ENCODE measurements around the gene LRRFIP2. TPM values are rescaled to one million over a fixed set of nuclear protein-coding genes. Genes with fewer than 3 reads are reported as not detected.

LRRFIP2 gene
- total RNA-seq, 1 experiment from 2014 or later = 67.5 TPM

DNA sequence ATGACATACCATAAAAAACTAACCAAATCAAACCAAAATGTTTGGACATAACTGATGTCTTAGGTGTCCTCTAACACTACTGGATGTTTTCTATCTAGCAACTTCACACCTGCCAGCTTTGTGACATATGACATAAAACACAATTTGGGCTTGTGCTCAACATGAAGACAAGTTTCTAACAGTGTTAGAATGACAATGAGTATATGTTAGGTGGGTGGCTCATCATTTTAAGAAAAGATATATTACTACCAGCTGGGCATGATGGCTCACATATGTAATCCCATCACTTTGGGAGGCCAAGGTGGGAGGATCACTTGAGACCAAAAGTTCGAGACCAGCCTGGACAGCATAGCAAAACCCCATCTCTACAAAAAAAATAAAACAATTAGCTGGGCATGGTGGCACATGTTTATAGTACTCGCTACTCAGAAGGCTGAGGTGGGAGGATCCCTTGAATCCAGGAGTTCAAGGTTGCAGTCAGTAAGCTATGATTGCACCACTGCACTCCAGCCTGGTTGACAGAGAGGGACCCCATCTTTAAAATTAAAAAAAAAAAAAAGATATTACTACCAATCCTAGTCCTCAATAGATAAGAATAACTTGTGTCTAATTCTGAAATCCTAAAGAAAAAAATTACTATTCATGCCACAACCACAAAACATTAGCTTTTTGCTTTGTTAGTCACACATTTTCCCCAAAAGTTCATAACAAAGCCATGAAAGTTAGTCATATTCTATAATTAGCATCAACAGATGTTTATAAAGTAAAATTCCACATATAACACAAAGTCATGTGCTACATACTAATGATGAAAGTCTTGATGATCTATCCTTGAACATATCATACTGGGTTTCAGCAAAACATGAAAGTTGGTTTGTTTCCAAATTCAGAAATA, 59.9 kb downstream of the LRRFIP2 start:
- no peaks in the 10 kb centered on the region for H3K27me3 ChIP-seq (replicated peaks)
- H3K27ac ChIP-seq = peak overlapping the region; percentile 38
- H3K36me3 ChIP-seq = peaks cover 18% of the 10 kb centered on the region
- H3K9me3 ChIP-seq (replicated peaks) = no peaks in the 10 kb centered on the region
- peaks cover 34% of the 10 kb centered on the region for H3K4me1 ChIP-seq (replicated peaks)
- H3K4me3 ChIP-seq = no peak overlapping the region
- DNase-seq (ENCODE audit: low read depth in 1 of 2, low spot score in 2 of 2) = peak in 1 of 2 experiments; percentile 53

DNA sequence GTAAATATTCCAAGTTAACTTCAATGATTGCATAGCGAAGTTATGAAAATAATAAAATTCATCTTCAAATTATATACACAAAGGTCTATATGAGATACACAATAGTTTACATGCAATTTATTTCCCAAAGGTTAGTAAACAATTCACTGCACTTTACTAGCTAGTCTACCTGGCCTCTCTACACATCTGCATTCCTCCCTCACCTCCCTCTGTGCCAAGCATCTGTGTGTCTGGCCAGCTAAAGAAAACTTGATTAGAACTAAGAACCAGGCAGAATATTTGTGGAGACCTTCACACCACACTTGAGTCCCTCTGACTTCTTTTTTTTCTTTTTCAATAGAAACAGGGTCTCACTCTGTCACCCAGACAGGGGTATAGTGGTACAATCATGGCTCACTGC, 61.4 kb downstream of the LRRFIP2 start:
- Histone ChIP-seq H3K4me1 (replicated peaks) (peaks cover 28% of the 10 kb centered on the region), H3K4me3 (no peak overlapping the region), H3K27ac (no peak overlapping the region), H3K36me3 (peaks cover 21% of the 10 kb centered on the region), H3K27me3 (replicated peaks) (no peaks in the 10 kb centered on the region), H3K9me3 (replicated peaks) (no peaks in the 10 kb centered on the region)
- no peak for DNase-seq (ENCODE audit: low read depth in 1 of 2, low spot score in 2 of 2)

DNA sequence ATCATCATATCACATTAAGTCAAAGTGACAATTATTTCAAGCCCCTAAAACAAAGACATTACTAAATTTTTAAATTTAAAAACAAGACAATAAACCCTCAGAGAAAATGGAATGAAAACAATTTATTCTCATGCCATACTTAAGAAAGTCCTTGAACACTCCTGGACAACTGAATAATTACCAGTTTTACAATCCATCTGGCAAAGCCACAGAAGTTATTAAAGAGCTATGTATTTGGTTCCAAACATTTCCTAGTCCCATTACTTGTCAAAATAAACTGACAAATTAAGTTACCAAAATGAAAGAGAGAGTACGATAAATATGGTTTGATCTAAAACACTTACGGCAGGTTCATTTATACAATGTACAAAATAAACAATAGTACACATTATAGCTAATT, 63.2 kb downstream of the LRRFIP2 start:
- no peak for DNase-seq (ENCODE audit: low read depth in 1 of 2, low spot score in 2 of 2)
- Histone ChIP-seq H3K27ac (no peak overlapping the region), H3K4me1 (replicated peaks) (peaks cover 21% of the 10 kb centered on the region)

DNA sequence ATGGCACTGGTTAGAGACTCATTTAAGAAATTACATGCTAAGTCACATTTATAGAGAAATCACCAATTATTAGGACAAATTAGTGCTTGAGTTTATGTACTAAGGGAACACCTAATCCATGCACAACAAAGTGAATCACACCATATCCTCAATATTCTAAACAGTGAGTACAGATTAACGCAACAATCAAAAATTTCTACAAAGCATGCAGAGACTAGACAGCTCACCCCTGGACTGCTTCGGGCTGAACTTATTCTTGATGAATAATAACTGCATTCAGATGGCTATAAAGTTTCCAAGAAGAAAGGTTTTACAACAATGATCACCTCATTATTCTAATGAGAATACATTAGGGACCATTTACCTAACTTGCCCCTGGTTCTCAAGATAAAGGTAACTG, 66.5 kb downstream of the LRRFIP2 start:
- H3K36me3 ChIP-seq = peaks cover 13% of the 10 kb centered on the region
- no peaks in the 10 kb centered on the region for H3K27me3 ChIP-seq (replicated peaks)
- no peak for DNase-seq (ENCODE audit: low read depth in 1 of 2, low spot score in 2 of 2)
- no peak overlapping the region for H3K4me3 ChIP-seq
- no peak overlapping the region for H3K27ac ChIP-seq
- H3K4me1 ChIP-seq (replicated peaks) = peaks cover 5% of the 10 kb centered on the region; the same call in 1 of the 2 replicates
- no peaks in the 10 kb centered on the region for H3K9me3 ChIP-seq (replicated peaks)

More for the DNA sequence above, 63.2 kb downstream of the LRRFIP2 start:
- peaks cover 22% of the 10 kb centered on the region for H3K36me3 ChIP-seq
- H3K4me3 ChIP-seq = no peak overlapping the region
- no peaks in the 10 kb centered on the region for H3K9me3 ChIP-seq (replicated peaks)
- H3K27me3 ChIP-seq (replicated peaks) = no peaks in the 10 kb centered on the region

DNA sequence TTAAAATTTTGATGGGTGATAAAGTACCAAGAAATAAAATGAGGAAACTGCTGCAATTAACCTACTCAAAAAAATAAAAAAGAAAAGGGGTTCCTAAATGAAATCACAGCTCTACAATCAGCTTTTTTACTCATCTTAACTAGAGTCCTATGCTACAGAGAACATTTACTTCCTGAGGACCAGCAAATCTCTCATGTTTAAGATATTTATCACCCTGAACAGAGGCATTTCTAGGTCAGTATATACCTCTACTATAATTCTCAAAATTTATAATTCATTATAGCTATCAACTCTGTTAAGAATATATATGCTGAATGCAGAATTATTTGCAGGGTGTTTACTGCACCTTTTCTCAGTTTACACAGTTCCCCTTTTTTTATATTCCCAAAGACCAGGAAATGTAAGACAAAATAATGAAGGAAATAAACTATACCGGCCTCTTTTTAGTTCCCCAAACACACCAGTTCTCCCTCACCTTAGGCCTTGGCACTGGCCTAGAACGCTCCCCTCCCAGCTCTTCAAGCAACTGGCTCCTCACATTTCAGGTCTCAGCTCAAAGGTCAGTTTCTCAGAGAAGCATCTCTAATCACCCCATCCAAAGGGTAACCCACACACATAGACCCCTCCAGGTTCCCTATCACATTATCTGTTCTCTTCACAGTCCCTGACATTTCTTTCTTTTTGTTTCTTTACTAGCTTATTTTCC, 71.1 kb downstream of the LRRFIP2 start:
- Histone ChIP-seq H3K27ac (no peak overlapping the region), H3K36me3 (peaks cover 9% of the 10 kb centered on the region; the same call in 1 of the 2 replicates), H3K27me3 (replicated peaks) (no peaks in the 10 kb centered on the region), H3K4me1 (replicated peaks) (no peaks in the 10 kb centered on the region), H3K4me3 (no peak overlapping the region), H3K9me3 (replicated peaks) (no peaks in the 10 kb centered on the region)
- no peak for DNase-seq (ENCODE audit: low read depth in 1 of 2, low spot score in 2 of 2)

DNA sequence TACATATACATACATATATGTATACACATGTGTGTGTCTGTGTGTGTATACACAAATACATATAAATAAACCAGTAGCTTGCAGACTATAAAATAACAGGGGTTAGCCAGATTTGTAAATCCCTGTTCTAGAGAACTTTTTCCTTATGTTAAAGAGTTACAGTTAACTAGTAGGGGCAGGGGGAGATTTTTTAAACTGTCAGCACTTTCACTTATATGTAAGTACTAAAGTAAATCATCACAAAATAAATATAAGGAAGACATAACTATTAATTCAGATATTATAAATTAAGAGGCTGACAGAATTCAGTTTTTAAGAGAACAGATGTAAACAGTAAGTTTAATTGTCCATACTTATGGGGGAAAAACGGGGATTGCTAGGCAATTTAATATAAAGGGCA, 74.0 kb downstream of the LRRFIP2 start:
- DNase-seq (ENCODE audit: low read depth in 1 of 2, low spot score in 2 of 2) = no peak
- no peaks in the 10 kb centered on the region for H3K9me3 ChIP-seq (replicated peaks)

DNA sequence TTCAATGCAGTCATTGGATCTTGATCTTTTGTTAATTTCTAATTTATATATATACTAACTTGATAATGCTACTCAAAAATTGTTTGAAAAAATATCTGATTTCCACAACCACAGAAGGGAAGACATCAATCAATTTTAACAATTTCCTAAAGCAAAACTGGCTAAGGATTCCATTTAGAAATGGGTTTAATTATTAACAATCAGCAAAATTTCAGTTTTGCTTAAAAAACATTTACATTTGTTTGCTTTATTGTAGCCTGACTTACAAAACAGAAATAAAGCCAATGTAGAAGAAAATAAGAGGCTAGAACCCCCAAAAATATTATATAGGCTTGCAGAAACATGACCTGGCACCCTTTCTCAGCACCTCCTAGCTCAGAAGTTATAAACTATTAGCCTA, 74.9 kb downstream of the LRRFIP2 start:
- Histone ChIP-seq H3K4me3 (no peak overlapping the region), H3K36me3 (peaks cover 23% of the 10 kb centered on the region), H3K27me3 (replicated peaks) (no peaks in the 10 kb centered on the region), H3K27ac (no peak overlapping the region), H3K9me3 (replicated peaks) (no peaks in the 10 kb centered on the region), H3K4me1 (replicated peaks) (peaks cover 22% of the 10 kb centered on the region)
- DNase-seq (ENCODE audit: low read depth in 1 of 2, low spot score in 2 of 2) = no peak

More for the DNA sequence above, 74.0 kb downstream of the LRRFIP2 start:
- no peak overlapping the region for H3K27ac ChIP-seq
- no peaks in the 10 kb centered on the region for H3K27me3 ChIP-seq (replicated peaks)
- no peak overlapping the region for H3K4me3 ChIP-seq
- H3K4me1 ChIP-seq (replicated peaks) = peaks cover 22% of the 10 kb centered on the region
- peaks cover 17% of the 10 kb centered on the region for H3K36me3 ChIP-seq

DNA sequence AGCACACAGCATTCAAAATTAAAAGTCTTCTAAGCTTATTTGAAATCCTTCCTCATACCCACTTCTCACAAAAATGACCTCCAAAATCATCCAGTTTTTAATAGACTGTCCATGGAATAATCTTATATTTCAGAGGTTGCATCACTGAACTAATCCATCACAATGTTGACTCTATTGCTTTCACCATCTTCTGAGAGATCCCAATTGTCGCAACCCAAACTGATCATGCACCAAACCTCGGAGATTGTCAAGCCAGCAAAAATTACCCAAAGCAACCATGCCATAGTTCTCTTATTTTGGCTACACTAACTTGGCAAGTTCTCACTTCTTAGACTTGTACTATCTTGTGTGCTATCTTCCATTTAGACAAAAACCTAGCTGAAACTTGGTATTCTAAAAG, 75.5 kb downstream of the LRRFIP2 start:
- Histone ChIP-seq H3K27me3 (replicated peaks) (no peaks in the 10 kb centered on the region), H3K4me1 (replicated peaks) (peaks cover 22% of the 10 kb centered on the region), H3K27ac (no peak overlapping the region), H3K9me3 (replicated peaks) (no peaks in the 10 kb centered on the region), H3K4me3 (no peak overlapping the region), H3K36me3 (peaks cover 26% of the 10 kb centered on the region)
- DNase-seq (ENCODE audit: low read depth in 1 of 2, low spot score in 2 of 2) = no peak

DNA sequence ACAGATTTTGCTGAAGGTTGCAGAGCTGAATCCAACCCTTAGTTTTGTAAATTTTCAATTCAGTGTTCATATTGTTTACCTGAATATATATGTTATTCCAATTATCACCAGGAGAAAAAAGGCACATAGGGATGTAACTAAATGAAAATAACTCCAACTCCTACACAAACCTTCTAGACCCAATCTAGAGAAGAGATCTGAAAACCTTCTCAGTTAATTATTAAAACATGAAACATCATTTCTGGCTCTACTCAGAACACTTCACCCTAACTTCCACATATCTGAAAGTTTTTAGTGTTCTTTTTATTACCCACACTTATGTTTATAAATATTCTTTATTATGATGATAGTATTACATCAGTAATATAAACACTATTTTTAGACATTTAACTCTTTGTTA, 76.6 kb downstream of the LRRFIP2 start:
- DNase-seq (ENCODE audit: low read depth in 1 of 2, low spot score in 2 of 2) = no peak
- H3K27ac ChIP-seq = no peak overlapping the region

DNA sequence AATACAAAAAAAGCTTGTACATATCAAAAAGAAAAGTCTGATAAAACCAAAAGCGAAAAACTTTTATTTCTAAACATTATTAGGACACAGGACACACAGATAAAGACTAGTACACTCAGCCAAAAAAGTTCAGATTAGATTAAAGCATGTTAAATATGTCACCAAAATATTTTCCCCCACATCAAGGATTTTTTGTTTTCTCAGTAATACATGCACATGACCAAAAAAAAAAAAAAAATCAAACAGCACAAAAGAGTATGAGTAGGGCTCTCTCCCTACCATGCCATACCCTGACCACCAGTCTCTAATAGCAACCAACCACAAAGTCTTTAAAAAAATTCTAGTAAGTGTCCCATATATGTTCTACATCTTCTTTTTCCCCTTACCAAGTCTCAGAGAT, 77.4 kb downstream of the LRRFIP2 start:
- DNase-seq (ENCODE audit: low read depth in 1 of 2, low spot score in 2 of 2) = peak in 1 of 2 experiments; percentile 18
- peak overlapping the region; percentile 43 for H3K27ac ChIP-seq

More for the DNA sequence above, 76.6 kb downstream of the LRRFIP2 start:
- peaks cover 22% of the 10 kb centered on the region for H3K4me1 ChIP-seq (replicated peaks)
- H3K27me3 ChIP-seq (replicated peaks) = no peaks in the 10 kb centered on the region
- H3K36me3 ChIP-seq = peaks cover 35% of the 10 kb centered on the region
- H3K9me3 ChIP-seq (replicated peaks) = no peaks in the 10 kb centered on the region
- no peak overlapping the region for H3K4me3 ChIP-seq

DNA sequence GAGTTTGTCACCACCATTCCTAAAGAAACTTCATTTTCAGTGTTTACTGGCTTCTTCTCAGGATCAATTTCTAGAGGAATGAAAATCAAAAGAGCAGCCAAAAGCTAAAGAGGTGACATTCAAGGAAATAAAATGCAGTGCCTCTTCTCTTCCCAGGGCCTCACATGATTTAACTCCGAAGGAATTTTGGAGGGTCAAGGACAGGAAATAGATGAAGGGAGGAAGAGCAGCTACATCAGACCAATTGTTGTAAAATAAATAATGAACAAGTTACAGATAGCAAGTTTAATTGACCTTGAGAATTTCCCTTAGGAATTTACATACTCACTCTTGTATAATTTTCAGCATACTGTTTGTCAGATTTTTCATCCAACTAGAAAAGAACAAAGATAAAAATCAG, 78.1 kb downstream of the LRRFIP2 start:
- H3K27ac ChIP-seq = peak overlapping the region; percentile 43
- no peaks in the 10 kb centered on the region for H3K9me3 ChIP-seq (replicated peaks)
- peaks cover 22% of the 10 kb centered on the region for H3K4me1 ChIP-seq (replicated peaks)
- H3K36me3 ChIP-seq = peaks cover 44% of the 10 kb centered on the region
- no peak overlapping the region for H3K4me3 ChIP-seq
- DNase-seq (ENCODE audit: low read depth in 1 of 2, low spot score in 2 of 2) = peak in 1 of 2 experiments; percentile 72
- H3K27me3 ChIP-seq (replicated peaks) = no peaks in the 10 kb centered on the region

More for the DNA sequence above, 77.4 kb downstream of the LRRFIP2 start:
- no peak overlapping the region for H3K4me3 ChIP-seq
- H3K27me3 ChIP-seq (replicated peaks) = no peaks in the 10 kb centered on the region
- peaks cover 22% of the 10 kb centered on the region for H3K4me1 ChIP-seq (replicated peaks)
- H3K9me3 ChIP-seq (replicated peaks) = no peaks in the 10 kb centered on the region
- H3K36me3 ChIP-seq = peaks cover 41% of the 10 kb centered on the region

DNA sequence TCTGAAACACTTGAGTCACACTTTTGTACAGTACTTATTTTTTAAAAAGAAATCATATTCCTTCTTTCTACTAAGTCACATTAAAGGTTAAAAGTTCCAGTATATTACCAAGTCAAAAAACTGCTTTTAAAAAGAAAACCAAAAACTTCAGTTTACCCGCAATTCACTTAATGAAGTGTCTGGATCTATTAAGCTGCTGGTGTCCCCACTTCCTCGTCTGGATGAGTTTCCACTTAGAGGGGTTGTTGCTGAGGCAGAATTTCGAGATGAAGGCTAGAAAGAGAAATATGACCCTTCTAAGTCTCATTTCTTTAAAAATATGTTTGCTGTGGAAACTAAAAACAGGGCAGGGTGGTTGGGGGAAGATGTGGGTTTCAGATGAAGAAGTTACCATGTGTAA, 79.7 kb downstream of the LRRFIP2 start:
- peaks cover 22% of the 10 kb centered on the region for H3K4me1 ChIP-seq (replicated peaks)
- peaks cover 59% of the 10 kb centered on the region for H3K36me3 ChIP-seq
- no peak overlapping the region for H3K4me3 ChIP-seq
- no peak overlapping the region for H3K27ac ChIP-seq
- DNase-seq (ENCODE audit: low read depth in 1 of 2, low spot score in 2 of 2) = no peak
- no peaks in the 10 kb centered on the region for H3K9me3 ChIP-seq (replicated peaks)
- no peaks in the 10 kb centered on the region for H3K27me3 ChIP-seq (replicated peaks)

DNA sequence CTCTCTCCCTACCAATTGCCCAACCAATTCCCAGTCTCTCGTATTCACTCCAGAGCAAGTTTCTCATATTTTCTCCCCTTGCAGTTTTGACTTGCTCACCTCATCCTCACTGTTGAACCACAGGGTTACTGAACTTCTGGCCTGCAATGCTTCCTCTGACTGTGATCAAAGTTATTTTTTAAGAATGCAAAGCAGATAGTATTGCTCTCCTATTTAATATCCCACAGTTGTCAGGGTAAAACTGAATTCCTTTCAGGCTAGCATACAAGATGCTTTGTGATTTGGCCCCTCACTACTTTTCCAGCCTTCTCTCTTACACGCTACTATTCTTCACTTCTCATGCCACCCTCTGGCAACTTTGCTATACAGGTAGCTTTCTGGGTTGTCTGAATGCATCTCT, 80.9 kb downstream of the LRRFIP2 start:
- Histone ChIP-seq H3K4me3 (no peak overlapping the region), H3K27me3 (replicated peaks) (no peaks in the 10 kb centered on the region), H3K4me1 (replicated peaks) (peaks cover 22% of the 10 kb centered on the region), H3K36me3 (peaks cover 61% of the 10 kb centered on the region), H3K27ac (no peak overlapping the region), H3K9me3 (replicated peaks) (no peaks in the 10 kb centered on the region)
- DNase-seq (ENCODE audit: low read depth in 1 of 2, low spot score in 2 of 2) = no peak

DNA sequence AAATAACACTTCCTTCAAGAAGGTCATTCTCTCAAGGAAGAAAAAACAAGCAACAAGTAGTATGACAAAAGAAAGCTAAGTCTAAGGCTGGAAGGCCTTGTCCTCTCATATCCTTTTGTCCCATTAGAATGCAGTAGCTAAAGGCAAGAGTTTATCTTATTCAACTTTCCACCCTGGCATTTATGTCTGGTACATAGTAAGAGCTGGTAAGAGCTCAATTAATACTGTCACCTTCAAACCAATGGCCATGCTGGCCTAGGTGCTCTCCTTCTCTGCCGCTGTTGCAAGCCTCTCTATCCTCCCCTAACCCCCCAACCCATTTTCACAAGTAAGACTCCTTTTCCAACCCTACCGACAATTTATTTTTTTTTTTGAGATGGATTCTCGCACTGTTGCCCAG, 81.9 kb downstream of the LRRFIP2 start:
- no peak for DNase-seq (ENCODE audit: low read depth in 1 of 2, low spot score in 2 of 2)
- H3K9me3 ChIP-seq (replicated peaks) = no peaks in the 10 kb centered on the region
- no peak overlapping the region for H3K4me3 ChIP-seq
- H3K4me1 ChIP-seq (replicated peaks) = peaks cover 18% of the 10 kb centered on the region
- no peak overlapping the region for H3K27ac ChIP-seq
- peaks cover 65% of the 10 kb centered on the region for H3K36me3 ChIP-seq
- H3K27me3 ChIP-seq (replicated peaks) = no peaks in the 10 kb centered on the region

Data from SJSA1 (cell line).